GM10847 (cell line): ENCODE results near the gene C15orf39.

Experiments
- POLR2A ChIP-seq: IDR thresholded peaks from 2 replicates; pipeline ENCODE4 v1.6.1; 2011; ENCODE audit not compliant: insufficient read length; ENCODE audit errors: extremely low read depth

C15orf39 gene

GRCh38 chr15:75182187-75183131 lies 19.2 kb upstream of the C15orf39 start:
- TF ChIP-seq POLR2A: no peak

GRCh38 chr15:75185271-75186029 lies 16.2 kb upstream of the C15orf39 start:
- TF ChIP-seq POLR2A: no peak

GRCh38 chr15:75186044-75186443 lies 15.6 kb upstream of the C15orf39 start:
- no peak for TF ChIP-seq POLR2A

GRCh38 chr15:75188499-75188898 lies 13.2 kb upstream of the C15orf39 start:
- TF ChIP-seq POLR2A: no peak

GRCh38 chr15:75191235-75191634 lies 10.4 kb upstream of the C15orf39 start:
- TF ChIP-seq POLR2A: no peak

- TF ChIP-seq POLR2A: no peak
Measured at GRCh38 chr15:75192307-75192706, 9.4 kb upstream of the C15orf39 start.

GRCh38 chr15:75193272-75193671 lies 8.4 kb upstream of the C15orf39 start:
- no peak for TF ChIP-seq POLR2A

- no peak for TF ChIP-seq POLR2A
Measured at GRCh38 chr15:75193976-75194375, 7.7 kb upstream of the C15orf39 start.

GRCh38 chr15:75194397-75194796 lies 7.3 kb upstream of the C15orf39 start:
- TF ChIP-seq POLR2A: no peak

GRCh38 chr15:75195122-75195765 lies 6.4 kb upstream of the C15orf39 start:
- no peak for TF ChIP-seq POLR2A

GRCh38 chr15:75195766-75196241 lies 5.9 kb upstream of the C15orf39 start:
- no peak for TF ChIP-seq POLR2A

GRCh38 chr15:75197062-75197630 lies 4.5 kb upstream of the C15orf39 start:
- TF ChIP-seq POLR2A: no peak

GRCh38 chr15:75198560-75199356 lies 2.9 kb upstream of the C15orf39 start:
- peak; percentile 14 for TF ChIP-seq POLR2A

- no peak for TF ChIP-seq POLR2A
Measured at GRCh38 chr15:75199357-75199940, 2.2 kb upstream of the C15orf39 start.
